ENCODE data around the gene ELL2.
"Not testable (repeated sequence)": the region's sequence is repeated elsewhere in the genome, so short reads cannot be mapped to it uniquely, and the experiment has no call there.

Gene ELL2

DNA sequence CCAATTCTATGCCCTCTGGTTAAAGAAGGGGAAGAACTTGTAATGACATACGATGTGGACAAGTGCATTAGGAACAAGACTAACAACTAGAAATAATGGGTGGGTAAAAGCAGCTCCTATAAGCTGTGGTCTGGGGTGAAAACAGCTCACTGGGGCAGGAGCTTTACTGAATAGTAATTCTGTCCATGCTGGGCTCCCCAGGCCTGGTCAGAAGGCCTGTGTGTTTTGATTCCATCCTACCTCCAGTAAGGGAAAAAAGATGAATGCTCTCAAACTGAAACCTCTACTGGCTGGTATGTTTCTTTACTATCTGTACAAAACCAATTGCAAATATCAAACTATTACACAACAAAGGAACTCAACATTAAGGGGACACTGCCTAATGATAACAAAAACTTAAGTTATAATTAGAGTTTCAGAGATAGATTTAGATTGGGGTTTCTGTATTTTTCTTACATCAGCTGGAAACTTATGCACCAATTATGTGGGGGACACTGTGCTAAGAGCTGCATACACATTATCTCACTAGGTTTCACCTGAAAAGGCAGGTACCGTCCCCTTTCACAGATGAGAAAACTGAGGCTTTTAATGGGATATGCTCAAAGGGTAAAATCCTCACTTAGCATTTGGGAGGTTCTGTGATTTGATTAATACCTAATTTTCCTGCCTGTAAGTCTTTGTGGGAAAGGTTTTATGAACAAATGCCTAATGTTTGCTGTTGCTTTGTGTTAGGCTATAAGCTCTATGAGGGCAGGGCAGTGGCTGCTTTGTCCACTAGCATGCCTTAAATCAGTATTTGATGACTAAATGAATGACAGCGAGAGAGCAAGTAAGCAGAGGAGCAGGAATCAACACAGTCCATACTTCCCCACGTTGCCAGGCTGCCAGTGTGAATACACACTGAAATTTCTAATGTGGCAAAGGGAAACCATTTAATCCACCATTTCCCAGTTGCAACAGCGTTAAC lies 53.6 kb downstream of the ELL2 start:
- DNase-seq = no peak

DNA sequence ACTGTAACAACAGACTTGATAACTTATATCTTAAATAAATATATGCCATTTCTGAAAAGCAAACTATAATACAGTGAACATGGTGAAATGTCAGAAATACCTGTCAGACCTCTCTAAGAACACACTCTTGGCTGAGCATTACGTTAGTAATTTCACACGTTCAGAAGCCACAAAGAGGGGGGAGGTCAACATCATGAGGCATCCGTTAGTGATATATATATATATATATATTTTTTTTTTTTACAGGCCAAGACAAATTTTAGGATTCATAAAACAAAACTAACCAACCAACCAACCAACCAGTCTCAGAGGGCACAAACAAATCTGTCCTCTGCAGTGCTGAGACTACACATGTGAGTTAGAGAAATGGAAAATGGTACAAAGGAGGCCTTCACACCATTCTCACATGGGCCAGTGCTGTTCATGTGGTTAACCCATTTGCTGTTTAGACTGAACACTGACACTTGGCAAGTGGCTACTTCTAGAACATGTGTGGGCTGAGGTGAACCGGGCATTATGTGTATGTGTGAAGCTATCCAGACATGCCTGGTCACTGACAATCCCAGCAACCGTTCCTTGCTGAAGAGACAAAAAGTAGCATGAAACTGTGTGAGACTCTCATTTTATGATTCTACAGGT lies 54.5 kb downstream of the ELL2 start:
- DNase-seq = no peak

DNA sequence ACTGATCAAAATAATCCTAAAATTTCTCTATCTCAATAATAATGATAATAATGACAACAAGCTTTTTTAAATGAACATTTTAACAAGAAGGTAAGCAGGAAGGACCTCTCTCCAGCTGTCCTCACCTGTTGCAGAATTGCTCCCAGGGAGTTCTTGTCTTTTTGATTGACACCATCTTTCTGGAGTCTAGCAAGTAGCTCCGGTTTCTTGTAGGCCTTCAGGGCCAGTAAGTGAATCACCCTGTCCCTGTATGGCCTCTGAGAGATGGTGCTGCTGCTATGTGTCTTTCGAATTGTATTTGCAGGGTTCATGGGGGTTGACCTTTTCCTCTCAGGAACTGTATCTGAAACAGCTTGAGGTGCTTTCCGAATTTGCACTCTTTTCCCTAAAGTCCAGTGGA lies 55.3 kb downstream of the ELL2 start:
- DNase-seq = not testable (repeated sequence)

DNA sequence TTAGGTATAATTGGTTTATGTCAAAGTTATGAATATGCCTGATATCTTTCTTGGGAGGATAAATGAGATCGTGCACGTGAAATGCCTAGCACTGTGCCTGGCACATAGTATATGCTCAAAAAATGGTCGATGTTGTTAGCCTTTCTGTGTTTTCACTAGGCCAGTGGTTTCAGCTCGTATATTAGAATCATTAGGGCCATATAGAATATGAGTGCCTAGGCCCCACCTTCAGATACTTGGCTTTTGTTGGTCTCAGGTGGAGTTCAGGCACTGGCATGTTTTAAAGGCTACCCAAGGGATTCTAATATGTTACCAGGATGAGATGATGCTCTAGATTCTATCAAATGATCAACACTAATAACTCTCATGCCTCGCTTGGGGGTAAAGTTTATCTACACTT lies 56.8 kb downstream of the ELL2 start:
- DNase-seq = no peak

DNA sequence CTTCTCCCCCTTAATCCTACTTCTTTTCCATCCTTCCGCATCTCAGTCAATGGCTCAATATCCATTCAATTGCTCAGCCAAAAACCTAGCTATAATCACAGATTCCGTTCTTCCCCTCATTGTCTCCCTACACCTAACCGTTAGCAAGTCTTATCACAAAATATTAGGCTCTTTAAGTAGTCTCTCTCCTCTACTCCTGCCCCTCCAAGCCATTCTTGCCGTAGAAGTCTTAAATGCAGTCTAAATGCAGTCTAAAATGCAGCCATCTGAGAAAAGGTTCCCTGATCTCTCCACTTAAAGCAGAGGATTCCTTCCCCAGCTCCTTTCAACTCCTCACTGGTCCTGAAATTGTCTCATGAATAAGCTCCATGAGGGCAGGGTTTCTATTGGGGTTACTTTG lies 57.8 kb downstream of the ELL2 start:
- no peak for DNase-seq

DNA sequence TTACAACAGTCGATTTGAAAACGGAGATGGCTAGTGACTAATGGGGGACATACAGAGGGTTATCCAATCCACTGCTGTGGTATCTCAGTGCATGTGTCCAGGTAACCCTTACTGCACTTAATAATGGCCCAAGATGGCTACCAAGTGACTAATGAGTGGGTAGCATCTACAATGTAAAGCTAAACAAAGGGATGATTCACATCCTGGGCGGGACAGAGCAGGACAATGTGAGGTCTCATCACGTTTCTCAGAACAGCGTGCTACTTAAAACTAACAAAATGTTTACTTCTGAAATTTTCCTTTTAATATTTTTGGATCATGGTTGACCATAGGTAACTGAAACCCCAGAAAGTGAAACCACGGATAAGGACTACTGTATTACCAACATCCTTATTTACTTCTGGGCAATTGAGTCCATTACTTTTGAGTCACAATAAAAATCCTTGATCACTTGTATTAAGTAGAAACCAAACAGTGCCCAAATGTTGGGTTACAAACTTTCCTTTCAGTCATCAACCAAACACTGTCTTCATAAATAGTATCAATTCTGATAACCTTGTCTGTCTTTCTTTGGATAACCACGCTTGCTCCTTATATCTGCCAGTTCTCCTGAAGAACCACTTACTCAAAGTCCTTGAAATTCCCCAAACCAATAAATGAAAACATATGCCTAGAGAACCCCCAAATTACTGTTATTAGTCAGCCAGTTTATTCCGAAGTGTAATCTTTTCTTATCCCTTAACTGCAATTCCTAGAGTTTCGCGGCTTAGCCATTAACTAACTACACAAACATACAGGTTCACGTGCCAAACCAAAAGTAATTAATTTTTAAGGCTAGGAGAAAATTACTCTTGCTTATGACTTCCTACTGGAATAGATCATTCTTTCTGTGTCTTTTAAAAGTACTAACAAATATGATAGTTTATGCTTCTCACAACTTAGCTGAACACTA lies 59.7 kb downstream of the ELL2 start:
- no peak for DNase-seq

DNA sequence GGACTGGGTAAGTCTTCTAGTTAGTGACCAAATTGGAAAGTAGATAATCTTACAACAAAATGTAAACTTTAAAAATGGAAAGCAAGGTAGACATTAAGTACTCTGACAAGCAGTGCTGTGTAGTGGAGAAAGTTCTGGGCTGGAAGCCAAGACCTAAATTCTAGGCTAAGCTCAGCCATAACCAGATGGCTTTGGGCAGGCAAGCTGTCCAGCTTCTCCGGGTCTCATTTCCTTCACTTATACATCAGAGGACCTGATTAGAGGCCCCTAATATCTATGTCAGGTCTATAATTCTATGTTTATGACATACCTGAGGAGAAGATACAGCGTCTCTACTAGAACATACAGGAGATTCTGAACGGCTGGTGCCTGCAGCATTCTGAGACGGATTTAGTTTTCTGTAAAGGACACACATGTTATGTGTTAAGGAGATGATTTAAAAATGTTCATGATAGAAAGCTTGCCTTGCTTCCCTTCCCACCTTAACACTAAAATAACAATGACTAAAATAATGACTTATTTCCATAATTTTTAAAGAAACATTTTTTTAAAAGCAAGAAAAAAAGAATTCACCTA lies 61.2 kb downstream of the ELL2 start:
- peak in 1 of 2 experiments; percentile 18 for DNase-seq

DNA sequence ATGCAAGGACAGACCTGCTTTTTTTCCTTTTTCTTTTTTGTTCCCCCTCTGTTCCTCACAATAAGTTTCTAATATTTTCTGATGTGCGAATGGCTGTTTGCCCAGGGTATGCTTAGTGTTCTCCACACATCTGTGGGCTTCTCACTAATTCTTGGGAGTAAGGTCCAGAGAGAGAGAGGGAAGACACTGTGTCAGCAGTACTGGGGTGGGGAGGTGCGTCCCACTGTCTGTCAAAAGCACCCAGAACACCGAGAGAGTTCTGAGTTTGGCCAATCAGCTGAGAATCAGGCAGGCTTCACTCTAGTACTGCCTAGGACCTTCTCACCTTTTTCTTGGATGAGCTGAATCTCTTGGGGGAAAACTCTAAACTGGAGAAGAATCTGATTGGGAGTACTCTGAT lies 61.8 kb downstream of the ELL2 start:
- DNase-seq = no peak

DNA sequence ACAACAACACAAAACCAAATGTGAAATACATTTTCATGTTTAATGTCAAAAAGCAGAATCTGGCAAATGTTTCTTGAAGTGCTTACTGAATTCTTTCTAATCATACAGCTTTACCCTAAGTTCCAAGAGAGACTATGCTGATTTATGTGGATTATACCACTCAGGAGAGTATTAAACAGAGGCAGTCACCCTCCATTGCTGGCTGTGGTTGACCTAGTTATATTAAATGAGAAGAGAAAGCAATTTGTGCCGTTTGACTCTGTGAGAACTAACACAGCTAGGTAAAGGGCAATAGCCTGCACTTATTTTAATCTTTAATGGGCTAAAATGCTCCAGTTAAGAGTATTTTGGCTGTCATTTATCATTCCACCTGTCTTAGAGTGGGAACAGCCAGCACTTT lies 62.6 kb downstream of the ELL2 start:
- no peak for DNase-seq

DNA sequence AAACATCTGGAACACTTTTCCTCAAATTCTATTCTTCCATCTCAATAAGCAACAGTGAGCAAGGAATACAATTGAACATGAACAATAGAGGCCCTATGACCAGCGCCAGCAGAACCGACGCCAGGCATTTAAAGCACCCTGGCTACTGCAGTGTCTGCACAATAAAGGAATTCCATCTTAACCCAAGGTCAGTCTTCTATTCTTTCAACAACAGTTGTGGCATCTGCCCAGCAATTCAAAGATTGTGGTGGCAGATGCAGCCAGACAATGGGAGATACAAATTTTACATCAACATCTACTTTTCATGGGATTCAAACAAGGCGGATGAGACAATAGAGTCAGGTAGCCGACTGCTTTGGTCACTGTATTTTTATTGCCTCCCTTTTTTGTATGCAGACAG lies 65.9 kb downstream of the ELL2 start:
- DNase-seq = no peak

DNA sequence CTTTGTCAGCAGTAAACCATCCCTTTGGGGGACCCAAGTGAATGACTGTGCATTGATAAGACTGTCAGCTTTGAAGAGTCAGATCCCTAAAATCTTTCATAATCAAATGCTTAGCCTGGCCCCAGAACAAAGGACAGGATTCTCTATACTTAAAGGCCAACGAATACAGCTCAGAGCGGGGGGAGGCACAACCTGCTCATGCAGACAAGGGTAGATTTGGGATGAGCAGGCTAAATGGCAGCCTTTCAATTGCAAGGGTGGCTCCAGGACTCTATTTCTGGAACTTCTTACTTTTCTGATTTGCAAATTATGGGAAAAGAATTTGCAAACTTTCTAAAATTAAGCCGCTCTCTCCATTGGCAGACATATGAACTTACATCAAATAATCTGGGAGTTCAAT lies 66.4 kb downstream of the ELL2 start:
- DNase-seq = no peak

DNA sequence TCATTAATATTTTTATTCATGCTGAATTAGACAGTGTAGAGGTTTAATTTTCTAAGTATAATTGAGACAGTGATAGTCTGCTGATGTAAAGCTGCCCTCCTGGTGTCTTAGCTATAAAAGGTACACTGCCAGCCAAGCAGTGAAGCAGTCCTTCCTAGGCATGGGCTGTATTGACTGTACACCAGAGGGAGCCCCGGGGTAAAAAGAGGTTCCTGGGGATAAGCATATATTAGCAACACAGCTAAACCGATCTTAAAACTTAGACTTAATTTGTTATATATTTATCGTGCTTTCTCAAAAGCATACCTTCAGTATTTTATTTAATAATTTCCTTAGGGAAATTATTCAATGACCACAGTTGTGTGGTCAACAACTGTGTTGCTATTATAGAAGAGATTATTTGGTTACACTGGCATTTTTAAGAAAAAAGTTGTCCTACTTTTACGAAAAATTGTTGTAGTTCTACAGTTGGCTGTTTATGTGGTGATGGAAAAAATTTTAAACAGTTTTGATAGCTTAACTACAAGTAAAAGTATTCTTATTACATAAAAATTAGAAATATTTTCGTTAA lies 68.8 kb downstream of the ELL2 start:
- peak; percentile 18 to 31 for DNase-seq

DNA sequence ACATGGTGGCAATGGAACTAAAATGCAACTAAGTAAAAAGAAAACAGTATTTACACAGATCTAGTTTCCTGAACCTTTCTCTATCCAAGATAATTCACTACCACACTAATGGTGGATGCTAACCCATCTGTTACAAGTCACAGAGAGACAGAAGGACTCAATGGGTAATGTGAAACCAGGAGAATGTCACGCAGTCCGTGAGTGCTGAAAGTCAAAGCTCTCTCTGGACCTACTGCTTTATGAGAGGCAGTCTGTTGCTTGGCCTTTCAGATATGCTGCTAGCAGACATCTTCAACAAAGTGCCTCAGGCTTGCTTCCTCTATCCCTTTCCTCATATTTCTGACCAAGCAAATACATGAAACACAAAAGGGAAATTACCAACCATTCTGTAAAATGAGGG lies 70.2 kb downstream of the ELL2 start:
- DNase-seq = no peak

DNA sequence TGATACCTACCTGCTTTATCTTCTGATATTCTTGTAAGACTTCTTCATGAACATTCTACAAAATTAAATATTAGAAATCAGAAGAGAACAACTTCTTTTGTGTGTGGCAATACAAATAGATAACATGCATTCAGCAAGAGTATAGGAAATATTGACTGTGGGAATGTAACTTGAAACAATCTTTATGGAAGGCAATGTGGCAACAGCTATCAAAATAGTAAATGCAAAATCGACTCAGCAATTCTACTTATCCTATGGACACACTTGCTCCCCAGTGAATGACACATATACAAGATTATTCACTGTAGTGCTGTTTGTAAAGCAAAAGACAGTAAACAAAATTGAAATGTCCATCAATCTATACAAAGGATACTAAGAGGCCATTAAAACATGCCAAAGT lies 72.6 kb downstream of the ELL2 start:
- DNase-seq = no peak

DNA sequence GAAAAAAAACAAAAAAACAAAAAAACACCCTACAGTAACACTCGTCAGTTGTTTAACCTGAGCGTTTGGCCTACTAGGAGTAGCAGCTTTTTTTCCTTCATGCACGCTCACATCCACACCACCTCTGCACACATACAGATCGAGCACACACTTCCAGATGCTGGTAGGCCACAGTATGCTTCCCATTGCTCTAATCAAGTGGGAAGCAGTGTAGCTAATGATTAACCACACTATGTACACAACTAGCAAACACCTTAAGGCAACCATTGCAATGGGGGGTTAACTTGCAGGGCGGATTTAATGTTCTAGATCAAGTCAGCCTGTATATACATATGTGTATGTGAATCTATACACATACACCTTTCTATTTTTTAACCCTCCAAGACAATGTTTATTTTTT lies 73.7 kb downstream of the ELL2 start:
- DNase-seq = no peak

DNA sequence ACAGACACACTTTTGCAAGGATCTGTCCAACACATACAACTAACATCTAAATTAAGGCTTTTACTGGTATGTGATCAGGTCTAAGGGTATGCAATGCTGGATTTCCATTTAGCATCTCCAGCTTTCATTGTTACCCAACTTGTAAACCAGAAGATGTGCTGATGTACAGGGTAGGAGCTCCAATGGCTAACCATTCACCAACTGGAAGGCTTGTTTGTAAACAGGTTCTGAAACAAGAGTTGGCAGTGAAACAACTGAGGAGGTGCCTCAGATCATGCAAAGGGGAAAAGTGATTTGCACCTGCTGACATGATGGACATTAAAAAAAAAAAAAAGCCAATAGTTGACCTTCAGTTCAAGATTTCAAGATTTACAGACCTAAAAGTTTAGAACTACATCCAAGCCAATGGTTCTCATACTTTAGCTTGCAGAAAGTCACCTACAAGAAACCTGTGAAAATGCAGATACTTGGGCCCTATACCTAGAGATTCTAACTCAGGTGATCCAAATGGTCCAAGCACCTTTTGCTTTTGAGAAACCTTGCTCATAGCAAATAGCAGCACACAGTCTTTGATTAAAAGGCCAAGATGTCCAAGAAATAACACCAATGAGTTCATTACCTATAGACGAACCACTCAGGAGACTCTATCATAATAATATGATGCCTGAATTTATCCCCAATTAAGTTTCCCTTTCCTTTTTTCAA lies 75.2 kb downstream of the ELL2 start:
- DNase-seq = no peak

DNA sequence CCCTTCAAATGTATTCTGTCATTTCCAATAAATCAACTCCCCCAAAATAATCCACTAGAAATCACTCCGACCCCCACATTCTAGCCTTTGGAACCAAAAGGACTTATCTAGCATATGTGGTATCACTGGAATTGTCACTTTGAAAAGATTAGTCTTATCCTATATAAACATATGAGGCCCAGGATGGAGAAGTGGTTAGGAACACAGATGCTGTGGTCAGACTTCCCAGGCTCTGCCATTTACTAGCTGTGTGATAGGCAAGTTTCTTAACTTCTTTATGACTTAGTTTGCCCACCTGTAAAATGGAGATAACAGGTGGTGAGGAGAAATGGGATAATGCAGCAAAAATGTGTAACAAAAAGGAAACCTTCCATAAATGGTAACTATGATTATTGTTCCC lies 77.1 kb downstream of the ELL2 start:
- no peak for DNase-seq

DNA sequence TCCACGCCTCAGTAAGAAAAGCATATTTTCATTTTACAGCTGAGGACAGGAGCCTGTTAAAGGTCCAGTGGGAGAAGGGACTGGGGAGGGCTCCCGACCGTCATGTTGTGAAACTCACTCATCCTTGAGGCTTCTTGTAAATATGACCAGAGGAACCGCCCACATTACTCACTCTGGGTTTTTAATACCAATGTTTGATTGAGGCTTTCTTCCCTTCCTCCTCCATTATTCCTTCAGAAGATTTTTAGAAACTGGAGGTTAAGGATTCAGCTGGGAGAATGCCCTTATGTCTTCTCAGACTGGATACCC lies 77.7 kb downstream of the ELL2 start:
- no peak for DNase-seq

DNA sequence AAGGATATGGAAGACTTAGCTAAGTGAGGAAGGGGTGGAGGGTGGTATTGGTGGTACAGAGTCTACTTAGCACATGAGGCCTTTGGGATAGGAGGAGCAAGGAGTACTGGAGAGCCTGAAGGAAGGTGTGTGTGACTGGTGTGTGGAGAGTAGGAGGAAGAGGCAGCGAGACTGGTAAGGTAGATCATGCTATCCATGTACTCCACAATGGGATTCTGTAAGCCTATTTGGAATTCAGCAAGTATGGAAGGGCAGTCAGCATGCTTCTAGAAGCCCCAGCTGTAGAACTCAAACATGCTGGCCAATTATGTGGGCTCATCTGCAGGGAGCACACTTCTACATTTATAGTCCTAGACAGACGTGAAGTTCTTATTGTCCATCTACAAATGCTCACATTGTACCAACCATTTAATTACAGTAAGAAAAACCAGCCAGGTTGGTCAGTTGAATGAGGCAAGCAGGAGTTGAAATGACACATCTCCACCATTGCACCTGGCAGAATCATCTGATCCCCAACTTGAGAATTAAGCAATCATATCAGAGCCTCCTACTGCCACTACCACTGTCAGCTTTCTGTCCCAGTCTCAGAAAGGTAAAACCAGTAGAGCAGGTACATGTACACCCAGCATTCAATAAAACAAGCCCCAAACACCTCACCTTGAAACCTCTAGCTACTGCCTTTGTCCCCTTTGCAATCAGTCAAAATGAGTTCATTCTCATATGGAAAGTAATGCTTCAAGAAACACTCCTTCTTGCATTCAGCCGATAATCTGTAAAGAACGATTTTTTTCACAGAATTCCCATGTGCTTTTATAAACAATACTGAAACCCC lies 78.2 kb downstream of the ELL2 start:
- DNase-seq = no peak

DNA sequence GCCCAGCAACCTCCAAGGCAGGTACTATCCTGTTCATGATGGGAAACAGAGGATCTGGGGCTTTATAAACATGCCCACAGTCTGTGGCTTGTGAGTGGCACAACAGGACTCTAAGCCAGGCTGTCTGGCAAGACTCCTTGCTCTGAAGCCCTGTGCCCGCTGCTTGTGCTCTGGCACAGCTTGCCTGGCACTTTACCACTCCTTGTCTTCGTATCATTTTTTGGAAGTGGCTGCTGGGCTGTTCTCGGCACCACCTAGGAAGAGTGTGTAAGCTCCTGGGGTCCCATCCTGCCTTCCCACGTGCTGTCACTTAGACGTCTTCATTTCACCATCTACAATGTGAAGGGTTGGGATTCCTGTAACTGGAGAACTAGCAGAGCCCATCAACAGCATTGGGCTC lies 79.8 kb downstream of the ELL2 start:
- DNase-seq = no peak
